Glomerular visceral epithelial cell (primary cell): ENCODE results near the gene ATP6V1C2.
"Not testable (repeated sequence)": the region's sequence is repeated elsewhere in the genome, so short reads cannot be mapped to it uniquely, and the experiment has no call there.

ENCODE experiments used
- DNase-seq: peaks from one replicate; pipeline ENCODE4 v3.0.0-alpha.2; 2016; ENCODE audit errors: extremely low spot score

The ATP6V1C2 gene

DNA sequence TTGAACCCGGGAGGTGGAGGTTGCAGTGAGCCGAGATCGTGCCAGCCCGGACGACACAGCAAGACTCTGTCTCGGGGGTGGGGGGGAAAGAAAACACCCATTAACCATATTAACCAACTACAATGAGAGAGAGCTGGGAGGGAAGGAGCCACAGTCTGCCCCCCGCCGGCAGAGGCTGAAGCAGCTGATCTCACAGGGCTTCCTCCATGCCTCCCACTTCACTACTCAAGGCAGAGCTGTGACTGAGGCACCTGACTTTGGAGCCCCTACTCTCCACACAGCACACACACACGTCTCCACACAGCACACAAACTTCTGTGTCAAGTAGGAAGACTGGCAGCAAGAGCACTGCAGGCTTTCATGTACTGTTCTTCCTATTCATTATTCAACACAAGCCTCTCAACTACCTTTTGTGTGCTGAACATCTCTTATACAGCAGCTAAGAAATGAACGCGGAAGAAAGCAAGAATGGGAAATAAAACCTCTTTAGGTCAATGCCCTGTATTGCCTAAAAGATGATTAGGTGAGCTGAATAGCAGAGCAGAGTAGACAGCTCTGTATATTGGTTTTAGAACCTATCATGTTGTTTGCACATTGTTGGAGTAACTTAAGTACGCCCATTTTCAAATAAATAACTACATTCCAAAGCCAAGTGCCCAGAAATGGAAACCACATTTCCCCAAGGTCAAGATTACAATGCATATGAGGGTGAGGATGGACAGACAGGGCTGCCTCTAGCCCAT lies 65.0 kb downstream of the ATP6V1C2 start:
- DNase-seq, result no peak

DNA sequence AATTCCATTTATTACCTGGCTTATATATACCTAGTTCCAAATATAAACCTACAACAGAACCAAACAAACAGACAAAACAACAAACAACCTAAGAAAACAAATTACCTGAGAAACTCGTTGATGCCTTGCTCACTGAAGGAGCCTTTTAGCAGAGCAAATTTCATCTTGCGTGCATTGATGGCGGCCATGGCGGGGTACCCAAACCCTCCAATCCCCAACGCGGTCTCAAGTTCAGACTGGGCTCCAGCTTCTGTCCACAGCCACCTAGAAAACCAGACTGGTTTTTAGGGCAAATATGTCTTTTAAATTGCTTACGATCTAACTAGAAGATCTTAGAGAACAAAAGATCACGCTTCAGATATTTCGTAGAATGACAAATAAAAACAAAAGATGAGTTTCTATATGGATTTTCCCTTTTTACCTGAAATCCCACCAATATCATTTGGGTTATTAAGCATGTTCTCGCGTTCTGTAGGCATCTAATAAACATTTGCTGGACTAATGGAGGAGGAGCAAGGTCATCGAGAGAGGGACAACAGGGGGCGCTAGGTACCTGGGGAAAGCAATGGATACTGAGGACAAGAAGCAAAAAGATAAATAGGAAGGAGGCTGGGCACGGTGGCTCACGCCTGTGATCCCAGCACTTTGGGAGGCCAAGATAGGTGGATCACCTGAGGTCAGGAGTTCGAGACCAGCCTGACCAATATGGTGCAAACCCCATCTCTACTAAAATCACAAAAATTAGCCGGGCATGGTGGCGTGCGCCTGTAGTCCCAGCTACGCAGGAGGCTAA lies 65.9 kb downstream of the ATP6V1C2 start:
- no peak for DNase-seq

DNA sequence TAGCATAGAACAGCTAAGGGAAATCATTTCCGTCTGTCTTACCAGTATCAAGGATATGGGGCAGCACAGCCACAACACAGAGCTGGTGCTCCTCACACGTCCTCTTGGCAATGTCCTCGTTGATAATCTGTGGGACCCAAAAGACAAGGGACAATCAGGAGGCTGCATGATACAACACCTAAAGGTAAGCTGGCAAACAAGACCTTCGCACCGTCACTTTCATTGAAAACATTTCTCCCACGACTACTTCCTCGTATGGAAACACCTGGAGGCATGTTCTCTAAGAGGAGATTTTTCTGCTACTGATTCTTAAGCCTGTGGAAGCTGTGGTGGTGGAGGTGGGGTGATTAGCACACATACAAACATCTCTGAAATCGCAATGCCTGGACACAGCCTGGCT lies 67.4 kb downstream of the ATP6V1C2 start:
- no peak for DNase-seq

DNA sequence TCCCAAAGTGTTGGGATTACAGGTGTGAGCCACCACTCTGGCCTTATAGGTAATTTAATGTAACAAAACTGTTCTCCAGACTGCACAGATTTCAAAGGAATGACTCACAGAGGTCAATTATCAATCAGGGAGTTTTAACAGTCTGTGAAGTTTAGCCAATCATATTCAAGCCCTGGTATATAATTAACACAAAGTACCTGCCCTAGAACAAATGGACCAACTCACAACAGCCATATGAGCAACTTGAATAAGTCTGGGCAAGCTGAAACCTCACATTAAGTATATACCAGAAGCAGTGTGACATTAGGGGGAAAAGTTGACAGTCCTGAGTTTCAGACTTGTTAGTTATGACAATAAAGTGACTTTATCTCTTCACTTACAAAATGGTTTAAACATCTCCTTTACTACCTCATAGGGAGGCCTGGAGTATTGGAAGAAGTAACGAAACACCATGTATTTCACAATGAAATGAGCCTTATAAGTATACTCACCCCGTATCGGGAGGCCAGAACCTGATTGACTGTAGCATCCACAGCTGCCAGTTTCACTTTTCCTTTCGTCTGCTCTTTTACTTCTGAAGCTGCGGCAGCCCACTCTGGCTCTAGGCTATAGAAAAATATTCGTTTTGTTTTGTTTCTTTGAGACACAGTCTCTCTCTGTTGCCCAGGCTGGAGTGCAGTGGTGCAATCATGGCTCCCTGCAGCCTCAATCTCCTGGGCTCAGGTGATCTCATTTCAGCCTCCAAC lies 69.0 kb downstream of the ATP6V1C2 start:
- DNase-seq, result peak; percentile 8

DNA sequence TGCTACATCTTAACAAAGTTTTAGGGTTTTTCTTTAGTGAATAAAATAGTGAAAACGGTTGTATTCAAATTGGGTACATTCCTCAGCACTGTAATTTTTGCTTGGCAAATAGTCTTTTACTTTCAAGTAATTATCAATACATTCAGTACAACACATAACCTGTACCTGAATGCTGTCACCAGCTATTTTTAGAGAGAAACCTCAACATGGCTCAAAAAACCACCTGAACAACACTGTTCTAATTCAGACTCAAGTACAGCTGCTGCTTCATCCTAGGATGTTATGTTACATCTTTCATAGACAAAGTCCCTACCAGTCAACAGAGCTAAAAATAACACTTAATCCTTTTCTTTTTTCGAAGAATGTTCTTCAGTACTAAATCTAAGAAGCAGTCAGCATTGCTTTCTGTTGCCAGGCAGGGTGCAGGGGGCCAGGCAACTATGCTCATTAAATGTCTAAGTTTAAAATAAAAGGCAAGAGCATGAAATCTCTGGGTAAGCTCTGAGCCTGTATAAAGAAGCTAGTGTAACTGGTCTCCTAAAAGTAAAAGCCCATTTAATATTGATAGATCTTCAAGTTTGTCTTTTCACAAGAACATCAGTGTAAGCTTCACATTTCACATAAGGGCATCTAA lies 70.7 kb downstream of the ATP6V1C2 start:
- no peak for DNase-seq

DNA sequence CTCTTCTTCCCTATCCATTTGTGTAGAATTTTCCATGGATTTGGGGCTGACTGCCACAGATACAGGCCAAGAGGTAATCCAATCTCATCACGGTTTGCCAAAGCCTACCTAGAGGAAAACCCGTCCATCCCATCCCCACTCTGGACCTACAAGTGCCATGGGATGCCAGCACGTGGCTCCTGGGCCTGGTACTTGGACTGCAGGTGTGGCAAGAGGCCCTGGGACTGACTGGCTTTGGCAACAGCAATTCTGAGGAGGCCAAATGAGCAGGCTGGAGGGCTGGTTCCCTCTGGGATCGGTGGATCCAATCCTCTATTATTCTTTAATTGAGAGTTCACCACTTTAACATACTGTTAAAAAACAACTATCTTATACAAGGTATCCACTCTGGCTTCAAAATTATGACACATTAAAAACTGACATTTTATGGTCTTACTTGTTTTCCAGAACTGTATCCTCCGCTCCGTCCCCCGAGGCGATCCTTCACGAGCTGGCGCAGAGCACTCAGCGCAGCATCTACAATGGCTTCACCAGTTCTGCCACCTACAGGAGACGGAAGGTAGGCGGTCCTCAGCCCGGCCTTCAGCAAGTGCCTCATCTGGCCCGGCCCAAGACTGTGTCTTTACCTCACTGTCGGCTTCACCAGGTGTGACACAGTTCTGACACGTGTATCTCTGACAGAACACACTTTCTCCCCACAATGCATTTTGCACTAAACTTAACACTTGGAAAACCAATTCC lies 71.4 kb downstream of the ATP6V1C2 start:
- DNase-seq, result no peak

DNA sequence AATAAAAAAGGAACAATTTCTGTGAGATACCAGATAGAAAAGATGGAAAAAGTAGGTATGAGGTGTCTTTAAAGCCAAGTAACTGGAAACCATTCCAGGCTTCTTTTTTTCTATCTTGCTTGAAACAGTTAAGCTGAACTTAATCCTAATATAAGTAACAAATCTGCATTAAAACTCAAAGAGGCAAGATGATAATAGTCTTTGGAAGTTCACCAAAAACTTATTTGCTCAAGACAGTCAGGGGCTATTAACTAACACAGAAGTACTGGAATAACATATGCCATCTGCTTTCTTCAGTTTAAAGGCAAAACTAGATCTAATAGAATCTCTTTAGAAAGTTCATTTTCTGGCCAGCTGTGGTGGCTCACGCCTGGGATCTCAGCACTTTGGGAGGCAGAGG lies 72.4 kb downstream of the ATP6V1C2 start:
- DNase-seq, result no peak

DNA sequence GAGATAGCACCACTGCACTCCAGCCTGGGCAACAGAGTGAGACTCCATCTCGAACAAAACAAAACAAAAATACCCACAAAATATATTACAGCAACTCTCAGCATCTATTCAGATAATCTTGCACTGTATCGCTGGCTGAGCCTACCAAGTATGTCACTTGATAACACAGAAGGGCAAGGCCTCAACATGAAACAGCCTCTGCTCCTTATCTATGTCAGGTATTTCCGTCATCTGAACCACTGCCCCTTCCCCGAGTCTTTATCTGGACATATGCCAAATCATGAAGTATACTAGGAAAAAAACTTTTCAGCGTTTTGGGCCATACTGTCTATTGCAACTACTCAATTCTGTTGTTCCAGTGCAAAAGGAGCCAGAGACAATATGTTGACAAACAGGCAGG lies 73.4 kb downstream of the ATP6V1C2 start:
- DNase-seq, result no peak

DNA sequence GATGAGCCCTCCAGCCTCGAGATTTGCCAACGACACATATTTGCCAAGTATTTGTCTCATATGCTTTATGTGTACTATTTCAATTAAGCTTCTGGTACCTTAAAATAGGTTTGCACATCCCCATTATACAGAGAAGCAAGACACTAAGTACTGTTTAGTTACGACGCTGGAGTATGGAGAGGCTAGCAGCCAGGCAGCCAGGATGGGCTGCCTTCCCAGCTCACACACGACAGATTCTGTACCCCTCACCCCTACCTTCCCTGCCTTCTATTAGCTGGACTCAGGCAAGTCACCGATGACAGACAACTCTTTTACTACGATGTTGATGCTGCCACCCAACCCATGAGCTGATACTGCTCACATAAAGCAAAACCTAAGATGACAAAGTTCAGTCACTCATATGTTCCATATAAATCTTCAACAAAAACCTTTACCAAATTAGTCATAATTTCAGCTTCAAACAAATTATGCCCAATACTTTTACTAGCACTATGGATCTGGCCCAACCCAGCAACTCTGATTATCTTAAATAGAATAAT lies 74.1 kb downstream of the ATP6V1C2 start:
- no peak for DNase-seq

DNA sequence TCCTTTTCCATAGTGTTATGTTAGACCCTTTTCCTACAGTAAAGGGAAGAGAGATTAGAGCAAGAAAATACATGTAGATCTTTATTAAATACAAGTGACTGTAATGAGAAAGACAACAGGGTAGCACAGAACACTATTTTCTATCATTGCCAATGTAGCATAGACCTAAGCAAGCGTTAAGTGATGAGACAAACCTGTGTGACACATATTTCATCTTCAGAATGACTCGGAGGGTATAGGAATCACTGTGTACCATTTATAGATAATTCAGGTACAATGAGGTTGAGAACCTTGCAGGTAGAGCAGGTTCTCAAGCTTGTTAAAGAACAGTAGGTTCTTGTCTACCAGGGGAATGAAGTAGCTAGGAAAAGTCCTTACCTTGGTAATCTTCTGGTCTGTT lies 75.3 kb downstream of the ATP6V1C2 start:
- no peak for DNase-seq

DNA sequence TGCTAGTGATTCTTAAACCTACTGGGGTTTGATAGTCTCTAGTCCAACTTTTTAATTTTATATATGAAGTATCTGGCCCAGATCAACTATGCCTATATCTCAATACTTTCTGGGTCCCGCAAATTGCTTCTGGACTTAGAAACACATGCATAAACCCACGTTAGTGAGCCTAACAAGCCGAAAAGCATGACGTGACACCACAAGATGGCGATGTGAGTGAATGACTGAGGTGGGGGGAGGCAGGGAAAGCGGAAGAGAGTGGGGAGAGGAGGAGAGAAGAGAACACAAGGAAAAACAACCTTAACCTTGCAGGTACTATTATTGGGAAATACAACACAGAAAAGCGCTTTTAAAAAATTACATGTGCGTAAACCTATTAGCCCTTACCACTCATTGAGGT lies 77.4 kb downstream of the ATP6V1C2 start:
- no peak for DNase-seq

DNA sequence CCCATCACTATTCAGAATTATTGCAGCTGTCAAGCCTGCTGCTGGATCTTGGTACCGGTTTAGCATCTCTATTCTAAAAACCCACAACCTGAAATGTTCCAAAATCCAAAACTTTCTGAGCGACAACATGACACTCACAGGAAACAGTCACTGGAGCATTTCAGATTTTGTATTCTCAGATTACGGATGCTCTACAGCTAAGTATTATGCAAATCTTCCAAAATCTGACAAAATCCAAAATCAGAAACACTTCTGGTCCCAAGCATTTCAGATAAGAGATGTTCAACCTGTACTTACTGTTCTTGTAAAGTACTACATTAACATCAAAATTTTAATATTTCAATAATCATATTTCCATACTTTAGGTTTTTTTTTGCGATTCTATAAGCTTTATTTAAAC lies 78.7 kb downstream of the ATP6V1C2 start:
- no peak for DNase-seq

DNA sequence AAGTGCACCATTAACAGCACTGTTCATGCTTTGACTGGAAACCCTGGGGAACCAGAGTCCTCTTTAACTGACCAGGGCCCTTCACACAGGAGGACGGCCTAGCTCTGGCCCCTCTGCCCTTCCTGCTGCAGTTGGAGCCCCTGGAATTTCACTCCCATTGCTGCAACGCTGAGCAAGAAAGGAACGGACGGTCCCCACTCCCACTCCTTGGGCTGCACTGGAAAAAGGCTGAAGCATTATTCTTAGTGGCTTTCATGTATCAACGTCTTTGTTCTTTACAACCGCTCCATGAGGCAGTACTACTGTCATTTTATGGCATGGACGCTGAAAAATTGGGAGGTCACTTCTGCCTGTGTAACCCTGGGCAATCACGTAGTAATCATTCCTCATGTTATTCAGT lies 81.2 kb downstream of the ATP6V1C2 start:
- no peak for DNase-seq

DNA sequence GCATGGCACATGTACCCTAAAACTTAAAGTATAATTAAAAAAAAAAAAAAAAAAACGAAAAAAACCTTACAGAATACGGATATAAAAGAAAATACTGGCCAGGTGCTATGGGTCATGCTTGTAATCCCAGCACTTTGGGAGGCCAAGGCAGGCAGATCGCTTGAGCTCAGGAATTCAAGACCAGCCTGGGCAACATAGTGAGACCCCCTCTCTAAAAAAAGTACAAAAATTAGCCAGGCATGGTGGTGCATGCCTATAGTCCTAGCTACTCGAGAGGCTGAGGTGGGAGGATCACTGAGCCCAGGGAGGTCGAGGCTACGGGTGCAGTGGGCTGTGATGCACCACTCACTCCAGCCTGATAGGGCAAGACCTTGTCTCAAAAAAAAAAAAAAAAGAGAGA lies 84.6 kb downstream of the ATP6V1C2 start:
- DNase-seq, result not testable (repeated sequence)

DNA sequence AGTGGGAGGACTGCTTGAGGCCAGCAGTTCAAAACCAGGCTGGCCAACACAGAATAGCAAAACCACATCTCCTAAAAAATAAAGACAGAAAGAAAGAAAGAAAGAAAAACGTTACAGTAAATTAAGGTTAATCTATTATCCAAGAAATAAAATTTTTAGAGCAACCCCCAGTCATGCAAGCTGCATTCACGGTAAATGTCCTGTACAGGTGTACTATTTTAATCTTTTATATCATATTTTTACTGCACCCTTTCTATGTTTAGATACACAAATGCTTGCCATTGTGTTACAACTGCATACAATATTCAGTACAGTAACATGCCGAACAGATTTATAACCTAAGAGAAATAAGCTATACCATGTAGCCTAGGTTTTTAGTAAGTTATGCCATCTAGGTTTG lies 85.1 kb downstream of the ATP6V1C2 start:
- DNase-seq, result no peak

DNA sequence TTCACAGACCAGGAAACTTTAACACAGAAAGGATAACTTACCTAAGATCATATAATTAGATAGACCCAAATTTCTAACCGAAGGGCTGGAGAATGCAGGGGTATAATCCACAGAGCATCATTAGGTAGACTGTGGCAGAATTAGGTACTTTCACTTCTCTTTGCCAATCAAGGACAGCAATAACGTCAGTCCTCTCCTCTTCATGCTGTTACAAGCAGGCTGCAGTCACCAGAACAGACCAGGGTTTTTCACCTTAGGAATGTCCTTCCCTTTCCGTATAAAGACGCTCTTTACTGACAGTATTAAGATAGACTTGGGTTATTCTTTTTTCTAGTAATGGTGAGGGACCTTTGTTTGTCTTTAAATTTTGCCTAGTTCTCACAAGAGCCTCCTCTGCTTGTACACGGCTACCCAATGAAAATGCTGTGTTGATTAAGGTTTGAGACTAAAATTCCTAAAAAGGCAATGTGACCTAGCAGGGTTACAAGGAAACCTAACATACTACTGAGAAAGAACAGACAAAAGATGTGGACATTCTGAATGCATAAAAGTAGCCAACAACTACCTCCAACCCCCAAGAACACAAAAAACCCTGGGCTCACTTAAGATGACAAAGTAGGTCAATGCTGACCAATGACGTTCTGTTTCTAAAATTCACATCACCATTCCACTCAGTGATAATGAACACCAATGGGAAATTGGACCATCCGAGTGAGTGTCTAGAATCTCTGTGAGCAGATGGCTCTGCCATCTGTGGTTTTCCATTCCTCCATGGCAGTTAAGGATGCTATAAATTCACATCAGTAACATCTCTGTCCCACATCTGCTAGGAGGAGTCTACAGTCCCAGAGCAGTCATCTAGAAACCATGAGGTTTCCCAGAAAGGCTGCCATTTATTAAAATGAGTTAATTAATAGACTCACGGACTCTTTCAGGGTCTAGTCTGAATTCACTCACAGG lies 89.1 kb downstream of the ATP6V1C2 start:
- DNase-seq, result no peak

DNA sequence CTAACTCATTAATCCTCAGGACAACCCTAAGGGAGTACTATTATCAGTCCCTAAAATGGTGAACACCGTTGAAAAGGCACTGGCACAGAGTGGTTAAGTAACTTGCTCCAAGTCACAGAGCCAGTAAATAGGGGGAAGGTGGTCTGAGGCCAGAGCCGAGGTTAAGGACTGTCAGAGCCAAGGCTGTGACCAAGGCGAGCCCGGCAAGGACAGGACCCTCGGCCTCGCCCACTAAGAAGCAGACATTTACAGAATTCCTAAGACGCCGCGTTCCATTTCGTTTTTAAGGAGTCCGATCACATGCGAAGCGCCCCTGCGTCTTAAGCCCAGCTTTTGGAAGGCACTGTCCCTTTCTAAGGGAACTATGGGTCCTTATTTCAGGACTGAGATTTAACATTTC lies 90.1 kb downstream of the ATP6V1C2 start:
- no peak for DNase-seq

DNA sequence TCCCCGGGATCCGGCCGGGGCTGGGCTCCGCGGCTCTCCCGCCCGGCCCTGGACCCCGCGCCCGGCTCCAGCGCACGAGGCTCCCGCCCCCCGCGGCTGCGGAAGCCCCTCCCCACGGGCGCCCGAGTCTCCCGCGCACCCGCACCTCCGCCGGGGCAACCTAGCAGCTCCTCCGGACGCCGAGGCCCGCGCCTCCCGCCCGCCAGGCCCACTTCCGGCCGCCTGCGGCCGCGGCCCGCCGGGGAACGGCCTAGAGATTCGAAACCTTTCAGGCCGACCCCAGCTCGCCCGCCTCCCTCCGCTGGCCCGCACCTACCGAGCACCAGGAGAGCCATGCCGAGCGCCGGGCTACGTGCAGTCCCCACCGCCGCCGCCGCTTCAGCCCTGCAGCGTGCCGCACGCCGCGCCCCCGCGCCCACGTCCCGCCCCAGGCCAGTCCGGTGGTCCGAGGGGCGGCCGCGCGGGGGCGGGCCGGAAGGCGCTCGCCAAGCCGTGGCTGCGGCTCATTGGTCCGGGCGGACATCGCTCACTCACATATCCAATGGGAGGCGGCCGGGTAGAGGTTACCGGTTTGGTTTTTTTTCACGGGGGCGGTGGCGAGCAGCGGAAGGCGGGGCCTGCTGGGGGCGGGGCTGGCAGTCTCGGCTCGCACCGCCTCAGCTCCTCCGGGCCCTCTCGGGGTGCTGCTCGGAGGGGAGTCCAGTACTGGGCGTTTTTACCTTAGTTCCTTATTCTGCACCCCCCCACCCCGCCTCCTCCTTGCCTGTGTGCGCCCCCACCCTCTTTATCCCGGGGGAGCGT lies 91.1 kb downstream of the ATP6V1C2 start, which contains the start of gene PDIA6:
TSS of gene PDIA6 (minus strand) at position 424 of the 801 bp plus-strand sequence. CDS start at position 335, 89 bp downstream.
- DNase-seq, result peak; percentile 95
